H9 (cell line): ENCODE measurements around the gene SMNDC1. TPM values are rescaled to one million over a fixed set of nuclear protein-coding genes. Genes with fewer than 3 reads are reported as not detected.
"Not testable (repeated sequence)": the region's sequence is repeated elsewhere in the genome, so short reads cannot be mapped to it uniquely, and the experiment has no call there.

ENCODE experiments used
- DNase-seq: peaks from one replicate; pipeline ENCODE4 v3.0.0-alpha.2; 2017
- H2AFZ ChIP-seq: one replicate; pipeline ENCODE4 v1.6.1; 2013; ENCODE audit warnings: mild to moderate bottlenecking, low read length, control low read depth, moderate library complexity
- H2AK5ac ChIP-seq: 2 replicates; pipeline ENCODE4 v1.6.1; 2013; ENCODE audit warnings: low read length, control low read depth, mixed read lengths; ENCODE audit not compliant: insufficient read length
- H2BK120ac ChIP-seq: one replicate; pipeline ENCODE4 v1.6.1; 2013; ENCODE audit warnings: low read depth, mild to moderate bottlenecking, low read length, control low read depth, inconsistent platforms; ENCODE audit not compliant: poor library complexity, severe bottlenecking
- H2BK12ac ChIP-seq: 2 replicates; pipeline ENCODE4 v1.6.1; 2013; ENCODE audit warnings: low read length, control low read depth, mixed read lengths, low read depth; ENCODE audit not compliant: insufficient read length
- H2BK15ac ChIP-seq: 2 replicates; pipeline ENCODE4 v1.6.1; 2013; ENCODE audit warnings: low read depth, low read length, control low read depth
- H2BK20ac ChIP-seq: one replicate; pipeline ENCODE4 v1.6.1; 2013; ENCODE audit warnings: low read depth, mild to moderate bottlenecking, low read length, control low read depth, inconsistent platforms; ENCODE audit not compliant: poor library complexity, severe bottlenecking
- H2BK5ac ChIP-seq: 2 replicates; pipeline ENCODE4 v1.6.1; 2013; ENCODE audit warnings: low read length, control low read depth, mixed read lengths; ENCODE audit not compliant: insufficient read length
- H3K14ac ChIP-seq: 2 replicates; pipeline ENCODE4 v1.6.1; 2013; ENCODE audit warnings: low read length, control low read depth; ENCODE audit not compliant: insufficient read depth
- H3K18ac ChIP-seq: 2 replicates; pipeline ENCODE4 v1.6.1; 2013; ENCODE audit warnings: low read depth, mild to moderate bottlenecking, mixed read lengths, low read length, control low read depth; ENCODE audit not compliant: insufficient read length
- H3K23ac ChIP-seq: 2 replicates; pipeline ENCODE4 v1.6.1; 2013; ENCODE audit warnings: low read length, control low read depth, mixed read lengths, low read depth; ENCODE audit not compliant: insufficient read length
- H3K23me2 ChIP-seq: 2 replicates; pipeline ENCODE4 v1.6.1; 2013; ENCODE audit warnings: low read depth, mild to moderate bottlenecking, mixed read lengths, low read length, control low read depth; ENCODE audit not compliant: insufficient read length, poor library complexity, severe bottlenecking
- H3K27ac ChIP-seq: 2 replicates; pipeline ENCODE4 v1.5.1; 2013; ENCODE audit warnings: low read length, control low read depth, mixed read lengths, low read depth; ENCODE audit not compliant: insufficient read length
- H3K27me3 ChIP-seq: 2 replicates; pipeline ENCODE4 v1.6.1; 2013; ENCODE audit warnings: low read length, control low read depth, inconsistent platforms; ENCODE audit not compliant: insufficient read depth
- H3K4ac ChIP-seq: 2 replicates; pipeline ENCODE4 v1.6.1; 2013; ENCODE audit warnings: low read depth, mild to moderate bottlenecking, control low read depth, inconsistent platforms, low read length, moderate library complexity
- H3K4me1 ChIP-seq: 2 replicates; pipeline ENCODE4 v1.6.1; 2013; ENCODE audit warnings: low read length, control low read depth, inconsistent platforms; ENCODE audit not compliant: insufficient read depth
- H3K4me2 ChIP-seq: 2 replicates; pipeline ENCODE4 v1.6.1; 2013; ENCODE audit warnings: low read length, control low read depth, mixed read lengths; ENCODE audit not compliant: insufficient read length, insufficient read depth
- H3K56ac ChIP-seq: 2 replicates; pipeline ENCODE4 v1.6.1; 2013; ENCODE audit warnings: low read depth, mild to moderate bottlenecking, mixed read lengths, low read length, control low read depth; ENCODE audit not compliant: insufficient read length
- H3K79me1 ChIP-seq: 2 replicates; pipeline ENCODE4 v1.6.1; 2013; ENCODE audit warnings: low read depth, mild to moderate bottlenecking, moderate library complexity, low read length, control low read depth, inconsistent platforms; ENCODE audit not compliant: insufficient read depth, poor library complexity, severe bottlenecking
- H3K79me2 ChIP-seq: 2 replicates; pipeline ENCODE4 v1.6.1; 2013; ENCODE audit warnings: low read length, control low read depth, inconsistent platforms; ENCODE audit not compliant: insufficient read depth
- H3K9ac ChIP-seq: 2 replicates; pipeline ENCODE4 v1.6.1; 2013; ENCODE audit warnings: low read length, control low read depth, mixed read lengths; ENCODE audit not compliant: insufficient read length; ENCODE audit errors: extremely low read depth
- H3K9me3 ChIP-seq: one replicate; pipeline ENCODE4 v1.6.1; 2013; ENCODE audit warnings: low read depth, low read length, inconsistent platforms; ENCODE audit not compliant: control insufficient read depth
- H3T11ph ChIP-seq: one replicate; pipeline ENCODE4 v1.6.1; 2013; ENCODE audit warnings: mild to moderate bottlenecking, low read length, control low read depth, inconsistent platforms
- H4K20me1 ChIP-seq: one replicate; pipeline ENCODE4 v1.6.1; 2013; ENCODE audit not compliant: control insufficient read depth, insufficient read length, insufficient read depth
- H4K5ac ChIP-seq: 2 replicates; pipeline ENCODE4 v1.6.1; 2013; ENCODE audit warnings: low read depth, mild to moderate bottlenecking, mixed read lengths, low read length, control low read depth; ENCODE audit not compliant: insufficient read length
- H4K8ac ChIP-seq: replicated peaks from 2 replicates; pipeline ENCODE4 v1.6.1; 2013; ENCODE audit warnings: low read length, control low read depth, mixed read lengths, low read depth; ENCODE audit not compliant: insufficient read length
- H4K91ac ChIP-seq: 2 replicates; pipeline ENCODE4 v1.6.1; 2013; ENCODE audit warnings: low read depth, mild to moderate bottlenecking, moderate library complexity, mixed read lengths, low read length, control low read depth; ENCODE audit not compliant: insufficient read length
- H3K27ac Mint-ChIP-seq, 3 experiments: 2 replicates in 2 of 3; 3 replicates in 1 of 3; pipeline ENCODE4 v1.8.0; 2020 to 2021; ENCODE audit warnings: mixed read lengths in 3 of 3, mild to moderate bottlenecking in 1 of 3, moderate library complexity in 1 of 3
- H3K27me3 Mint-ChIP-seq: 2 replicates; pipeline ENCODE4 v1.8.0; 2021; ENCODE audit warnings: low read depth, mild to moderate bottlenecking, moderate library complexity, mixed read lengths
- H3K36me3 Mint-ChIP-seq, 3 experiments: 2 replicates in 2 of 3; 3 replicates in 1 of 3; pipeline ENCODE4 v1.8.0; 2020 to 2021; ENCODE audit warnings: low read depth in 3 of 3, mixed read lengths in 3 of 3; ENCODE audit not compliant: insufficient read depth in 1 of 3
- H3K4me1 Mint-ChIP-seq, 2 experiments: 2 replicates each; pipeline ENCODE4 v1.8.0; 2020; ENCODE audit warnings: mixed read lengths in 2 of 2
- H3K4me3 Mint-ChIP-seq, 2 experiments: 2 replicates in 1 of 2; 3 replicates in 1 of 2; pipeline ENCODE4 v1.8.0; 2020 to 2021; ENCODE audit warnings: mild to moderate bottlenecking in 2 of 2, mixed read lengths in 2 of 2, moderate library complexity in 1 of 2
- H3K9me3 Mint-ChIP-seq, 2 experiments: 2 replicates in 1 of 2; 3 replicates in 1 of 2; pipeline ENCODE4 v1.8.0; 2020; ENCODE audit warnings: mild to moderate bottlenecking in 2 of 2, mixed read lengths in 2 of 2, moderate library complexity in 1 of 2
- WGBS: extraction: QIAGEN DNeasy Blood & Tissue Kit; methylation state at CpG from one replicate; pipeline ENCODE4 v1.1.7; 2013; ENCODE audit warnings: missing lambda C conversion rate, low lambda C conversion rate, mixed read lengths; ENCODE audit not compliant: insufficient read length; ENCODE audit errors: extremely low coverage; 5-methylcytosine and 5-hydroxymethylcytosine counted together
- total RNA-seq: library from RNA; stranded (reverse); gene quantifications from 2 replicates; pipeline ENCODE4 v1.2.1, GENCODE V29; 2021

The SMNDC1 gene
- total RNA-seq, 1 experiment from 2014 or later = 55.7 TPM

GRCh38 chr10:110249489-110249888 is 55.2 kb downstream of the SMNDC1 start:
- not testable (repeated sequence) for H3K27ac Mint-ChIP-seq, H3K9ac ChIP-seq, DNase-seq, H3K9me3 Mint-ChIP-seq, H3K56ac ChIP-seq, H3K4me1 Mint-ChIP-seq, H3K36me3 Mint-ChIP-seq, H2BK5ac ChIP-seq, H3K23ac ChIP-seq, H3K27me3 ChIP-seq, H3K4me1 ChIP-seq, H2AK5ac ChIP-seq, H3K23me2 ChIP-seq, H3T11ph ChIP-seq, H2BK20ac ChIP-seq, H3K4me2 ChIP-seq, H3K9me3 ChIP-seq, H3K14ac ChIP-seq, H3K18ac ChIP-seq, H3K27ac ChIP-seq, H3K79me1 ChIP-seq, H3K79me2 ChIP-seq, H4K5ac ChIP-seq, H2BK120ac ChIP-seq, H2AFZ ChIP-seq, H2BK15ac ChIP-seq, H4K8ac ChIP-seq, H4K20me1 ChIP-seq, H4K91ac ChIP-seq, H3K27me3 Mint-ChIP-seq, H3K4me3 Mint-ChIP-seq, H3K4ac ChIP-seq, H2BK12ac ChIP-seq
- WGBS = no CpG with 5 or more reads among the region's 1 CpG

- not testable (repeated sequence) for H2AK5ac ChIP-seq, H3K36me3 Mint-ChIP-seq, H3K9ac ChIP-seq, H3K4ac ChIP-seq, H3K9me3 Mint-ChIP-seq, H4K91ac ChIP-seq, H3K9me3 ChIP-seq, H3K23me2 ChIP-seq, DNase-seq, H2BK15ac ChIP-seq, H3K4me1 ChIP-seq, H2AFZ ChIP-seq, H2BK20ac ChIP-seq, H3K27me3 ChIP-seq, H4K8ac ChIP-seq, H3K79me1 ChIP-seq, H3K14ac ChIP-seq, H3T11ph ChIP-seq, H3K23ac ChIP-seq, H3K79me2 ChIP-seq, H3K27ac ChIP-seq, H4K5ac ChIP-seq, H2BK5ac ChIP-seq, H3K4me2 ChIP-seq, H3K18ac ChIP-seq, H2BK12ac ChIP-seq, H4K20me1 ChIP-seq, H3K4me1 Mint-ChIP-seq, H2BK120ac ChIP-seq, H3K4me3 Mint-ChIP-seq, H3K27ac Mint-ChIP-seq, H3K27me3 Mint-ChIP-seq, H3K56ac ChIP-seq
- WGBS = no CpG with 5 or more reads among the region's 5 CpGs
Observed at GRCh38 chr10:110247833-110248232, 56.9 kb downstream of the SMNDC1 start.
